NCI-H2196 (cell line): Measurements from ENCODE around the gene NUDT9.

Source experiments
- DNase-seq: peaks from one replicate; lab custom pipeline; 2025; ENCODE audit not compliant: unreplicated experiment; lab: John Stamatoyannopoulos, UW

NUDT9 gene

GRCh38 chr4:87506974-87507701 is 84.8 kb downstream of the NUDT9 start:
- no peak for DNase-seq
